Stimulated activated CD4-positive, alpha-beta T cell treated with anti-CD3 and anti-CD28 coated beads, Interleukin-4, amount 100 ng/mL, for 48 hours (primary cell): ENCODE results near the gene XG.
"Not testable (repeated sequence)": the region's sequence is repeated elsewhere in the genome, so short reads cannot be mapped to it uniquely, and the experiment has no call there.

Source experiments
- DNase-seq, 2 donors: peaks; one replicate each; pipeline ENCODE4 v3.0.0-alpha.2; 2020; ENCODE audit warnings: low read depth in 2 of 2

The XG gene, protein sequence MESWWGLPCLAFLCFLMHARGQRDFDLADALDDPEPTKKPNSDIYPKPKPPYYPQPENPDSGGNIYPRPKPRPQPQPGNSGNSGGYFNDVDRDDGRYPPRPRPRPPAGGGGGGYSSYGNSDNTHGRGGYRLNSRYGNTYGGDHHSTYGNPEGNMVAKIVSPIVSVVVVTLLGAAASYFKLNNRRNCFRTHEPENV

DNA sequence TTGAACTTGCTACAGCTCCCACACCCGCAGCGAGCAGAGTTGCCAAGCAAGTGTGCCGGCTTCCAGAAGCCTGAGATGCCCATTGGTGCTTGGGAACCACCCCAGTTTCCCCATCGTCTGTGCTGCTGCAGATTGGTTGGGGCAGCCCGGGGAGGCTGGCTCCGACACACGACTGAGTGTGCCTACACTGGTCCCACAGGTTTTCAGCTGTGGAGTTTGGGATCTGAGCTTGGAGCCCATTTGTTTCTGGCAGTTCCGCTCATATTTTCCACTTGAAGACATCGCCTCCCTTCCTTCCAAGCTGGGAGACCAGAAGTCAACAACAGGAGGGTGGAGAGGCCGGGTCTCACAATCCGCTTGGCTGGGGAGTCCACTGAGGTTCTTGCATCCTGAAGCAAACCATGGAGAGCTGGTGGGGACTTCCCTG lies at the start of gene XG:
XG (plus strand) TSS at position 167 of the 427 bp plus-strand sequence; CDS start at position 402, 235 bp downstream.
- not testable (repeated sequence) for DNase-seq

DNA sequence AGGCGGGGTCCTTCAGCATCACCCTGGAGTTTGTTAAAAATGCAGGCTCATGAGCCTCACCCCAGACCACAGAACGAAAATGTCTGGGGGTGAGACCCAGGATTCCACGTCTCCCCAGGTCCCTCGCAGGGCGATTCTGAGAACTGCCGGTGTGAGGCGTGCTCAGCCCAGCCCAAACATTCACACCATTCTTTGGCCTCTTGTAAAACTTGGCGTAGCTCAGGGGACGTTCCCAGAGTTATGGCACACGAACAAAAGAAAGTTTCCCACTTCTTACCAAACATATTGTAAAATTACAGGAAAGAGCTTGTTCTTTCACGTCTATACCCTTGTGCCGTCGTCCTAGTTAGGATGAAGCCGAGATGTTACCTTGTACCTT lies 47.9 kb upstream of the XG start:
- no peak for DNase-seq

DNA sequence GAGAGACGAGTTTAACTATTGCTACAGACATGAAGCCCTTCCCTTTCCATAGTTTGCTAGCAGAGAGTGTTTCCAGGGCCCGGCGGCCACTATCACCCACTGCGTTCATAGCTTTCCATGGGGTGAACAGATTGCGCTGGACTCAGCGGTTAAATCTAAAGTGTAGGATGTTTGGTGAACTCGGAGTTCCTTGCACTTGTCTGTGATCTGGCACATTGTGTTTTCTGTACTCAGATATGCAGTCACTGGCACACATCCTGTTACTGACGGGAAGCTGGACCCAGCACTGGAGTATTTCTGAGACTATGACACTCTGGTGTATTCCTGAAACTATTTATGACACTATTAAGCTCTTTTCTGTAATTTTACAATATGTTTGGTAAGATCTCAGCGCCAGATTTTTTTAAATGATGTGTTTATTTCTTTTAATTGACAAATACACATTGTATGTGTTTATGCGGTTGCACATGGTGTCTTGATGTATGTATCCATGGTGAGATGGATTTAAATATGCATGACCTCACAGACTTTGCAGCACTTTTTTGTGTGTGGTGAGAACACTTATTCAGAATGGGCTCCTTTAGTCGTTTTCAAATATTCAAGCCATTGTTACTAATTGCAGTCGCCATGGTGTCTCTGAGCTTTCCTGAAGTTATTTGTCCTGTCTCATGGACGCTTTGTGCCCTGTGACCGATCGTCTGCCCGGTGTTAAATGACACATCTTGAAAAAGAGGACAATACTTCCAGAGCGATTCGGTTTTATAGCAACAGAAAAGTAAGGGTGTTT lies 46.6 kb upstream of the XG start:
- no peak for DNase-seq

DNA sequence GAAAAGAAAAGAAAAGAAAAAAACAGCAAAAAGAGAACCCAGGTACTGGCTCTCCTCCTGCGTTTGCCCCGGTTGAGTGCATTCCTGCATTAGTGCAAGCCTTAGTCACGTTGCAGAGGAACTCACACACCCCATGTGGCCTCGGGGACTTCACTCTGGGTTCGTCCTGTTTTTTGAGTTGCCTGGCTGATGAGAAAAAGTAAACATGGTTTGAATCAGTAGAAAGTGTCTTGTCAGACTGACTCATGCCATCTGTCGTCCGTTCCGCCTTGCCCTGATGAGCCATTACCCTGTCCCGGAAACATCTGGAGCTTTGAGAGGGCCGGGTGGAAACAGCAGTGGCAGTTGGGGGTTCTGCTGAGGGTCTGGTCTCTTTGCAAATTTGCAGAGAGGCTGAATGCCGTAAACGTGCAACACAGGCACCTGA lies 44.5 kb upstream of the XG start:
- peak in 1 of 2 donors; percentile 64 for DNase-seq

DNA sequence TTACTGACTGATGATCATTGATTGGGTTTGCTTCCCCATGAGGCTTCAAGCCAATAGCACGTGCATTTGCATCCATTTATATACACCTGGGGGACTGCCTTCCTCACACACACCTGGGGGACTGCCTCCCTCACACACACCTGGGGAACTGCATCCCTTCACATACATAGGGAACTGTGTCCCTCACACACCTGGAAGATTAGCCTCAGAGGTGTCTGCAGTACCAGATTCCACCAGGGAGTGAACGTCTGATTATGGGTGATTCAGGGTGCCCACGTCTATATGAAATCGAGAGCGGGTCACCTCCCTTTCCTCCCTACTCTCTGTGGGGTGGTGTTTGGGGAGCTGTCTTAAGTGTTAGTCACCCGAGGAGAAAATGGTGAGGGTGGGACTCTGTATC lies 43.8 kb upstream of the XG start:
- no peak for DNase-seq

DNA sequence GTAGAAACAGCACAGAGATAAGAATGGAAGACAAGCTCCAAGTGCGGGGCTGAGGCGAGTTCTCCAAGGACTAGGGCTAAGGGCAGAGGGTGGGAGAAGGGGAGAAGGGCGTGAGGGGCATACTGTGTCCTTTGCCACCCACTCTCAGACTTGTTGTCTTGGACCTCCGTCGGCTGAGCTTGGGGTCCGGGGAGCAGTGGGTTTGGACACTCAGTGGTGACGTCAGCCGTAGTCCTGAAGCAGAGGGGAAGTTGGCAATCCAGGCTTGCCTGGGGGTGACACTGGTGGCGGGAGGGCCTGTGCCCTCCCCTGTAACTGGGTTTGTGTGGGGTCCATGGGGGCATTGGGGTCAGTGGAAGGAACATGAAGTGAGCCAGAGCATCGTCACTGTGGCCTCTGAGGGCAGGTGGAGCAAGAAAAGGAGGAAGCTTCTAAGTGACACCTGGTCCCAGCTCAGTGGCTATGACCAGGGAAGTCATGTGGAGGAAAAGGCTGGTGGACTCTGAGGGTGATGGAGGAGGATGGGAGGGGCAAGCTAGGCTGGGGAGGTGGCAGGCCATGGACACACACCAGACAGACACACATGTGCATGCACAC lies 43.1 kb upstream of the XG start:
- DNase-seq = no peak

DNA sequence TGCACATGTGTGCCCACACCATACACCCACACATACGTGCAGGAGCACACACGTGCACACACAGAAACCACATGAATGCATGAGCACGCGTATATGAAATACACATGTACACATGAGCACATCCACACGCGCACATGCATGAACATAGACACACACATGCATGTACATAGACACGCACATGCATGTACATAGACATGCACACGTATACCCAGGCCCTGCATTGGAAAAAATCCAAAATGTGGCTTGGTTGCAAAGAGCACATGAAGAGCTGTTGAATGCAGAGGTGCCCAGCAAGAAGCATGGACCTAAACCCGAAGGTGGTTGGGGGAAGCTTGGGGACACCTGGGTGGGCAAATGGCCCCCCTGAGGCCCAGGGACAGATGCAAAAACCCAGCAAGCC lies 42.3 kb upstream of the XG start:
- DNase-seq = no peak

DNA sequence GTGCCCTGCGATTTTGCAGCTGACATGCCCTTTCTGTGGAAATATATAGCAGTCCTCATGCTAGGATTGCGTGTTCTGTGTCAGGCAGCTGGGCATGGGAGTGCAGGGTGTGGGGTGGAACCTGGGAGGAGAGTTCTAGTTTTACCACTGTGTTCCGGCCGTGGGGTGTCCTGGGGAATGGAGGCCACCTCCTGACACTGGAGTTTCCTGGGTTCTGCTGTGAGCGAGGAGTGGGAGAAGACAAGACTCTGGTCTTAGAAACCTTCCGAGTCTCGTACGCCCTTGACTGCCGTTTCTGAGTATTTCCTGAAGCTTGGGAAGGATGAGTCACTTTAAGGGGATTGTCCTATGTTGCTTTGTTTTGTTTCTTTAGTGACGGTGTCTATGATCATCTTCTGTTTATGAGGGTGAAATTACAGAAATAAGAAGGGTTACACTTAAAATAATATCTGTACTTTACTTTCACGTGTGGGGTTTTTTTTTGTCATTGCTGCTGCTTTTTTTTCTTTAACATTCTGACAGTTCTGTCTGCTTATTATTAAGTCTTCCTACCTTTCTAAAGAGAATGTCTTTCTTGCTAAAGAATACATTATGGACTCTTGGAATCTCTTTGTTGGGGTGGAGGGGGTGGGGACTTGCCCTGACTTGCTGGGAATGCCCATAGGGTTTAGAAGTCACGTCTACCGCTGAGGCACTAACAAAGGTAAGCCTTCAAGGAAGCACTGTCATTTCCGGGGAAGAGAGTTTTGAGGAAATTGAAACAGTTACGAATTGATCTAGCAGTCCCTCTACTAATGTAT lies 41.6 kb upstream of the XG start:
- peak in 1 of 2 donors; percentile 62 for DNase-seq

DNA sequence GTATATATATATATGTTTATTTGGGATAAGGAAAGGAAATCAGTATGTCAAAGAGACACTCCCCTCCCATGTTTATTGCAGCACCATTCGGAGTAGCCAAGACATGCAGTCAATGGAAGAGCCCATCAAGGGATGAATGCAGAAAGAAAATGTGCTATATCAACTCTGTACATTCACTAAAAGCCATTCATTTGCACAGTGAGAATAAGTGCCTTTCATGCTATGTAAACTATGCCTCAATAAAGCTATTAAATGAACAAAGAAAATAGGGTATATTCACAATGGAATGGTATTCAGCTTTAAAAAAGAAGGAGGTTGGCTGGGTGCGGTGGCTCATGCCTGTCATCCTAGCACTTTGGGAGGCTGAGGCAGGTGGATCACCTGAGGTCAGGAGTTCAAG lies 40.4 kb upstream of the XG start:
- no peak for DNase-seq

DNA sequence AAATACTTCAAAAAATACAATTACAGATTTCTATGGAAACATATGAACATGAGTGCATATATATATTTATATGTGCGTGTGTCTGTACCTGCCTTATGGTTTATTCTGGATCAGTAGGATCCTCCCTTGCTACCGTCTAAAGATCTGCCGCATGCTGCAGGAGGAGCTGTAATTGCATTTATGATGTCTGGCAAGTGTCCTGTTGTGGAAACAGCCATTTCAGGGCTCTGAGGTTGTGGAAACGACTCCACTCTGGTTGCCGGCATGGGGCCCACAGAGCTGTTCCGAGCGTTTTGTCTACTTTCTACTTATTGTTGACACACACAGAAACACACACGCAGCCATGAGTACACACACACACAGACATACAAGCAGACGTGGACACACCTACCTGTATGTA lies 39.4 kb upstream of the XG start:
- no peak for DNase-seq

DNA sequence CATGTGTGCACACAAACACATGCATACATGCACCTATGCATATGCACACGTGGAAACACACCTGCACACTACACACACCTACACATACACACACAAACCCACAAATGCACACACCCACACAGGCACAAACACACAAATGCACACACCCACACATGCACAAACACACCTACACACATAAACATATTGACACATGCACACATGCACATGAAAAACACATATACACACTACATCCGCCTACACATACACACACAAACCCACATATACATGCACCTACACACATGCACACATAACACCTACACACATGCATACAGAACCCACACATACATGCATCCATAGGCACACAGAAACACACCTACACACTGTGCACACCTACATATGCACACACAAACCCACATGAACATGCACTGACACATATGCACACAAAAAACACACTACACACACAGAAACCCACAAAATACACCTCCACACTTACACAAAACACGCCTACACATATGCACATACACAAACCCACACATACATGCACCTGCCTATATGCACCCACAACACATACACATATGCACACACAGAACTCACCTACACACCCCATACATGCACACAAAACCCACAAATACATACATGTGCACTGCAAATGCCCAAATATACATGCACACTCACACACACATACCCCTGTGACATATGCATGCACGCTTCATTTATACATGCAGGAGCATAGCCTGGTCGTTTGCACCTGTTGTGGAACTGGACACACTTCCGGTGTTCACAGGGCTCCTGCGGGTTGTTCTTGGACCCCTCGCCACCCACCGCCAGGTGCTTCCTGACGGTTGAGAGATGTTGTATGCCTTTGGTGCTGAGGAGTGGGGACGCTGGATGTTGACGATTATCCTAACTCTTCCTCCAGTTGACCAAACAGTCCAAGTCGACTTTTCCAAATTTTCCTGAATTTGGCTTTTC lies 38.7 kb upstream of the XG start:
- DNase-seq = no peak

DNA sequence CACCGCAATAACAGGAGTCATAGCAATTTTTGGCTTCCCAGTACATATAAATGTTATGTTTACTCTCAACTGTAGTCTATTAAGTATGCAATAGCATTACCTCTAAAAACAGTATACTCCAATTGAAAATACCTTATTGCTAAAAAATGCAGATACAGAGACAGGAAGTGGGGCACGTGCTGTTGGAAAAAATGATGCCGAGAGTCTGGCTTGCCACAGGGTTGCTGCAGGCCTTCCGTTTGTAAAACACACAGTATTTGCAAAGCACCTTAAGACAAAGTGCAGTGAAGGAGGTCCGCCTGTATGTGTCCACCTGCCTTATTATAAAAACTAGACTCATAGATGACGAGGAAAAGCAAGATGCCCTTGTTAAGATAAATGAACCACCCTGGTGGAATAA lies 37.3 kb upstream of the XG start:
- no peak for DNase-seq

DNA sequence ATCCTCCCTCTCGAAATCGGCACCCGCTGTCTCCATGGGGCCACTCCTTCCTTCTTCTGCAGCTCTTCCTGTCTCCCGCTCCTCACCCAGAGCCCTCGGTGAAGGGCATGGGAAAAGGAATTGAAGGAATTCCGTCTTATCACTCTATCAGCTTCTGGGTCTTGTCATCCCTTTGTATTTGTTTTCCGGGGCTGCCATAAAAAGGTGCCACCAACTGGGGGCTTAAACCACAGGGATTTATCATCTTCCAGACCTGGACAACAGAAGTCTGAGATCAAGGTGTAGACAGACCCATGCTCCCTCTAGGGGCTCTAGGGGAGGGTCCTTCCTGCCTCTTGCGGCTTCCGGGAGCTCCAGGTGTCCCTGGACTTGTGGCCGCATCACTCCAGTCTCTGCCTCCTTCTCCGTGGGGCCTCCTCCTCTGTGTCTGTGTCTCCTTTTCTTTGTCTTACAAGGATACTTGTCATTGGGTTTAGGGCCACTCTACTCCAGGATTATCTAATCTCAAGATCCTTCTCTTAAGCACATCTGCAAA lies 36.7 kb upstream of the XG start:
- no peak for DNase-seq

DNA sequence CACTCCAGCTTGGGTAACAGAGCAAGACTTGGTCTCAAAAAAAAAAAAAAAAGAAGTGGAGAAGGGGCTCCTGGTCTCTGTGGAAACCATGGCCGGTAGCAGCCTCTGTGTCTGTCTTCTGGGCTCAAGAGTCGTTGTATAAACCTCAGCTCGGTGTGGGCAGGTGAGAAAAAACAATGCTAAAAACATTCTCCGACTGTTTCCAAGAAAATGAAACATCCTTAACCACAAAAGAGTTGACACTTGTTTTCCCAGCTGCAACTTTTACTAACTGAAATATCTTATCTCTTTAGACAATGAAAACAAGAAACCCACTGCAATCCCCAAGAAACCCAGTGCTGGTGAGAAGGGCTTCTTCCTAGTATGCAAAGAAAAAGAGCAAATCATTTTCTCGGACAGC lies 34.5 kb upstream of the XG start:
- no peak for DNase-seq

DNA sequence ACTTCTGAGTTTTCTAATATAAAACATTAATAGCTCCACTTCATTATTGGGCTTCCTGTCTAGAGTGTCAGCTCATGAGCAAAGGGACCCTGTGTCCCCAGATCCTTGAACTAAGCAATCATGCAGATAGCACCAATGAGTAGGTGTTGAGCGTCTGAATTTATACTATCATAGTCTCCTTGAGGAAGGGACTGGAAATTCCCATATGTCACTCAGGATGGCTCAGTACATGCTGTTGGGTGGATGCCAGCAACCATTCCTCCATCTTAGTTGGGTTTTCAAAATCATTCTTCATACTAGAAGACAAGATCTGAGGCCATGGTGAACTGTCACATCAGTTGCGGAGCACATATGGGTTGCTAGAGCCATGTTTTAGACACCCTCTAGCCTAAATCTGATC lies 33.0 kb upstream of the XG start:
- DNase-seq = no peak

DNA sequence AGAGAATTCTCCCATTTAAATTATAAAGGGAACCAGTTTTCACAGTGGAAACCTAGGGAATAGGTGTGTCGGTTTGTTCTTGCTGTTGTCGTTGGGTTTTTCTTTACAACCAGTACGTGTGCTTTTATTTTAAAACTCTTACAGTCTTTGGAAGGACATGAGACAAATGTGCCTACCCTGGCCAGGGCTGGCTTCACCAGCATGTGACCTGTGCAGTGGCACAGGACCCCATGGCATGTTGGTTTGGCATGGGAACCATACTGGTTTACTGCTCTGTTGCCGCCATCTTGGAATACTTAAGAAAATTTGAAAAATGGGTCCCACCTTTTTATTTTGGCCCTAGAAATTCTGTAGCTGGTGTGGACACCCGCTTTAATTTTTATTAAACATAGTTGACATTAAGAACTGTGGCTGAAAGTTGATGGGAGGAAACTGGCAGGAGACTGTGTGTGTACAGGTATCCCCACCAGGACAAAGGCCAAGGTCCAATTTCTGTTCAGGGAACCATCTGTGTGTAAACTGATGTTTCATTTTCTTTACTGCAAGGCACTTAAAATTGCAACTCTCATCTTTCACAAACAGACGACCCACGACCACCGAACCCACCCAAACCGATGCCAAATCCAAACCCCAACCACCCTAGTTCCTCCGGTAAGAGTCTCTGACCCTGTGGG lies 31.9 kb upstream of the XG start:
- no peak for DNase-seq

DNA sequence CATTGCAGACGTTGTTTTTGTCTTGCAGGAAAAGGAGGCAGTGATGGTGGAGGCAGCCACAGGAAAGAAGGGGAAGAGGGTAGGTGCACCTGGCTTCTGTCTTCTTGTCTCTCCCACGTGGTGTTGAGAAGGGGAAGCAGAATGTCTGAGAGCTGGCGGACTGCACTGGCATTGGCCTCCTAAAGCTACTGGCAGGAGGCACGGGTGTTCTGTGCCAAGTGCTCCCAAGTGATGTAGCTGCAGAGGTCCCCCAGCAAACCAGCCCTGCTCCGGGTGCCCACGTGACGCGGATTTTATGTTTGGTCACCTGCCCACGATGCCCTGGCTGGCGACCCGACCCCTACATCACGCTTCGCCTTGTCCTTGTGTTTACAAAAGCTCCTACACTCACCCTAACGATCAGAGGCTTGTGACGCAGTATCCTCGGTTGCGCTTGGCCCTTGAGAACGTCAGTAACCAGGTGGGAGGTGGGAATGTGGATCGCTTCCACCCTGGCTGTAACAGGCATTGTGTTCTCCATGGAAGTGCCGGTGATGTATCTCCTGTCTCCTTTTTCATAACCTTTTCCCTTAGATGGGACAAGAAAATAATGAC lies 28.5 kb upstream of the XG start:
- no peak for DNase-seq

DNA sequence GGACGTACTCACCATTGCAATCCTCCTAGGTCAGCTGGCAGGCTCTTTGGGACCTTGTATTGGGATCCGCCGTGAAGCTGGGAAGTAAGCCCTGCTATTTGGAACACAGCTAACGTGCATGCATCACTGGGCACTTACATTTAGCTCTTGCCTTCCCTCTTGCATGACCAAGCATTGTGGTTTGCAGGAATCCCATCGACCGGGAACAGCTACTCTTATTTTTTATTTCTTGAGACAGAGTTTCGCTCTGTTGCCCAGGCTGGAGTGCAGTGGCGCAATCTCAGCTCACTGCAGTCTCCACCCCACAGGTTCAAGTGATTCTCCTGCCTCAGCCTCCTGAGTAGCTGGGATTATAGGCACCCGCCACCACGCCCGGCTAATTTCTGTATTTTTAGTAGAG lies 24.6 kb upstream of the XG start:
- DNase-seq = not testable (repeated sequence)

DNA sequence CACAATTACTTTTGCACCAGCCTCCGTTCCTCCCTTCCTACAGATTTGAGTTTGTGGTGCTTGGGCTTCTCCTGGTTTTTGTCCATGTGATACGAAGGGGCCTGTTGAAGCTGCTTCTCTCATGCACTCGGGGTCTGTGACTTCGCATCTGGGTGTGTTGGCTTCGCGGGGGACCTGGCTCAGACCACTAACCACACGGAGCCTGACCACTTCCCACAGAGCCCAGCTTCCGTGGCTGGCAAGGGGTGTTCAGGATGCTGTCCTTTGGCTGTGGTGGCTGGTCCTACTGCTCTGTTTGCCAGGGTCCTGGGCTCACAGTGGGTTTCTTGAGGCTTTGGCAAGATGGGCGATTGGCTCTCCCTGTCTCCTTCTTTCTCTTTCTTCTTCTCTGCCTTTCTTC lies 19.8 kb upstream of the XG start:
- DNase-seq = no peak

DNA sequence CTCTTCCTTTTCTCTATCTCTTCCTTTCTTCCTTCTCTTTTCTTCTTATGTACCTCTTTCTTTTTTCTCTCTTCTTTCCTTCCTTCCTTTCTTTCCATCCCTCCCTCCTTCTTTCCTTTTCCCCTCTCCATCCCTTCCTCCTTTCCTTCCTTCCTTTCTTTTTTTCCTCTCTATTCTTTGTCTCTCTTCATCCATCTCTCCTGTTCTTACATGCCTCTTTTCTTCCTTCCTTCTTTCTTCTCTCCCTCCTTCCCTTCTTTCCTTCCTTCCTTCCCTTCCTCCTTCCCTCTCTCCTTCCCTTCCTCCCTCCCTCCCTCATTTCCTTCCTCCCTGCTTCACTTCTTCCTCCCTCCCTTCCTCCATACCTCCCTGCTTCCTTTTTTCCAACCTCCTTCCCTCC lies 19.2 kb upstream of the XG start:
- no peak for DNase-seq
